Left ventricle myocardium inferior (tissue), 1 donor: ENCODE data around the gene ATRIP. TPM values are rescaled to one million over a fixed set of nuclear protein-coding genes. Genes with fewer than 3 reads are reported as not detected.
A peak's percentile ranks its signal among the peaks of the same experiment; 100 is the strongest.

Experiments used
- DNase-seq: peaks from one replicate; pipeline ENCODE4 v3.0.0-alpha.2; 2020
- H3K27ac ChIP-seq: fragments of 200-600 bp; replicated peaks from 2 replicates; pipeline ENCODE4 v1.8.0; 2021
- H3K27me3 ChIP-seq: fragments of 200-600 bp; 2 replicates; pipeline ENCODE4 v1.8.0; 2021; ENCODE audit warnings: low read depth
- H3K36me3 ChIP-seq: fragments of 200-600 bp; 2 replicates; pipeline ENCODE4 v1.8.0; 2021
- H3K4me1 ChIP-seq: fragments of 200-600 bp; 2 replicates; pipeline ENCODE4 v1.8.0; 2021
- H3K4me3 ChIP-seq: fragments of 200-600 bp; 2 replicates; pipeline ENCODE4 v1.8.0; 2021; ENCODE audit warnings: mild to moderate bottlenecking, moderate library complexity
- H3K9me3 ChIP-seq: fragments of 200-600 bp; replicated peaks from 2 replicates; pipeline ENCODE4 v1.8.0; 2021
- CTCF ChIP-seq: fragments of 200-600 bp; IDR thresholded peaks from 2 replicates; pipeline ENCODE4 v1.8.0; 2021; ENCODE audit warnings: antibody characterized with exemption, mild to moderate bottlenecking, borderline replicate concordance
- intact Hi-C: fragments of 100-400 bp; cut with micrococcal nuclease; formaldehyde crosslinking; loops from one replicate; pipeline ENCODE4 v1.11.0; 2022
- total RNA-seq: library from RNA; stranded (reverse); fragmentation: NEBNext Ultra II Directional; extraction: Animal tissue kit (Norgen Biotek cat#: 25700); gene quantifications from one replicate; pipeline ENCODE4 v1.2.1, GENCODE V29; 2021
- donor health status: DM: no; HTN: yes; CAD: no; lungs with severe emphysema.

Gene ATRIP
- total RNA-seq, 1 donor from 2014 or later, result 4.3 TPM

GRCh38 chr3:48430708-48431101 is 15.8 kb upstream of the ATRIP start:
- no peaks in the 10 kb centered on the region for H3K9me3 ChIP-seq
- intact Hi-C loops, result loop anchor here (10.0 kb wide), 1 partner anchor 156 kb away; no protein-coding TSS in a partner anchor
- no peak for DNase-seq
- peaks cover 62% of the 10 kb centered on the region for H3K4me1 ChIP-seq
- peak overlapping the region; percentile 94 for H3K27ac ChIP-seq
- peaks cover 15% of the 10 kb centered on the region for H3K36me3 ChIP-seq
- no peaks in the 10 kb centered on the region for H3K27me3 ChIP-seq
- no peak for TF ChIP-seq CTCF
- no peak overlapping the region for H3K4me3 ChIP-seq

GRCh38 chr3:48431224-48432029 is 15.1 kb upstream of the ATRIP start:
- Histone ChIP-seq H3K27me3 (no peaks in the 10 kb centered on the region), H3K27ac (peak overlapping the region; percentile 94), H3K9me3 (no peaks in the 10 kb centered on the region), H3K4me3 (no peak overlapping the region), H3K4me1 (peaks cover 59% of the 10 kb centered on the region), H3K36me3 (peaks cover 15% of the 10 kb centered on the region)
- no peak for DNase-seq
- intact Hi-C loops, result loop anchor here (10.0 kb wide), 1 partner anchor 157 kb away; no protein-coding TSS in a partner anchor
- TF ChIP-seq CTCF, result no peak

- Histone ChIP-seq H3K36me3 (peaks cover 15% of the 10 kb centered on the region), H3K27ac (peak overlapping the region; percentile 57), H3K4me3 (no peak overlapping the region), H3K27me3 (no peaks in the 10 kb centered on the region), H3K4me1 (peaks cover 47% of the 10 kb centered on the region), H3K9me3 (no peaks in the 10 kb centered on the region)
- no peak for DNase-seq
- intact Hi-C loops, result loop anchor here (10.0 kb wide), 1 partner anchor 158 kb away; no protein-coding TSS in a partner anchor
- peak; percentile 5 for TF ChIP-seq CTCF
These were observed 13.8 kb upstream of the ATRIP start for GRCh38 chr3:48432411-48433371.

- Histone ChIP-seq H3K4me1 (peaks cover 38% of the 10 kb centered on the region), H3K9me3 (no peaks in the 10 kb centered on the region), H3K36me3 (peaks cover 15% of the 10 kb centered on the region), H3K4me3 (peak overlapping the region; percentile 11), H3K27me3 (no peaks in the 10 kb centered on the region), H3K27ac (peak overlapping the region; percentile 57)
- DNase-seq, result no peak
- no peak for TF ChIP-seq CTCF
- intact Hi-C loops, result loop anchor here (10.0 kb wide), 1 partner anchor 159 kb away; no protein-coding TSS in a partner anchor
These were observed 12.9 kb upstream of the ATRIP start for GRCh38 chr3:48433472-48434118.
